ENCODE data around the gene SPOP.

DNA sequence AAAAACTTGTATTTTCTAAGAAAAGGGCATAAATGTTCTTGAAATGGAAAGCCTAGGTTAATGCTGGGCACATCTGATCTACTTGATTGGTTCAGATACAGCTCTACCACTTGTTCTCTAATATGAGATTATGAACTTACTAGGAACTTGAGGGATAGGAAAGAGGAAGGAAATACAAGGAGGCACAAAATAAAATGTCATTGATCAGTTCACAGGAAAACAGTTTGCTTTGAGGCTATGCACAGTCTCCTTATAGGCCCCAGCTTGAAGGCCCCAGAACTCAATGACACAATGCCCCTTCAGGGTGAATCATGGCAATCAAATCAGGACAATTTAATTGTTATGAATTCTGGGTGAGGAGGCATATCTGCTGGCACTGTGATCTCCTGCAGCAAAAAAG is 75.1 kb downstream of the SPOP start:
- TF ChIP-seq, protein P1, sequence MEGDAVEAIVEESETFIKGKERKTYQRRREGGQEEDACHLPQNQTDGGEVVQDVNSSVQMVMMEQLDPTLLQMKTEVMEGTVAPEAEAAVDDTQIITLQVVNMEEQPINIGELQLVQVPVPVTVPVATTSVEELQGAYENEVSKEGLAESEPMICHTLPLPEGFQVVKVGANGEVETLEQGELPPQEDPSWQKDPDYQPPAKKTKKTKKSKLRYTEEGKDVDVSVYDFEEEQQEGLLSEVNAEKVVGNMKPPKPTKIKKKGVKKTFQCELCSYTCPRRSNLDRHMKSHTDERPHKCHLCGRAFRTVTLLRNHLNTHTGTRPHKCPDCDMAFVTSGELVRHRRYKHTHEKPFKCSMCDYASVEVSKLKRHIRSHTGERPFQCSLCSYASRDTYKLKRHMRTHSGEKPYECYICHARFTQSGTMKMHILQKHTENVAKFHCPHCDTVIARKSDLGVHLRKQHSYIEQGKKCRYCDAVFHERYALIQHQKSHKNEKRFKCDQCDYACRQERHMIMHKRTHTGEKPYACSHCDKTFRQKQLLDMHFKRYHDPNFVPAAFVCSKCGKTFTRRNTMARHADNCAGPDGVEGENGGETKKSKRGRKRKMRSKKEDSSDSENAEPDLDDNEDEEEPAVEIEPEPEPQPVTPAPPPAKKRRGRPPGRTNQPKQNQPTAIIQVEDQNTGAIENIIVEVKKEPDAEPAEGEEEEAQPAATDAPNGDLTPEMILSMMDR (conservative IDR thresholded peaks at IDR 0.05): no peak
- no peak for TF ChIP-seq ZFX (IDR thresholded peaks at IDR 0.05)

All from C4-2B (cell line).